Measurements from ENCODE around the gene TPP1.

DNA sequence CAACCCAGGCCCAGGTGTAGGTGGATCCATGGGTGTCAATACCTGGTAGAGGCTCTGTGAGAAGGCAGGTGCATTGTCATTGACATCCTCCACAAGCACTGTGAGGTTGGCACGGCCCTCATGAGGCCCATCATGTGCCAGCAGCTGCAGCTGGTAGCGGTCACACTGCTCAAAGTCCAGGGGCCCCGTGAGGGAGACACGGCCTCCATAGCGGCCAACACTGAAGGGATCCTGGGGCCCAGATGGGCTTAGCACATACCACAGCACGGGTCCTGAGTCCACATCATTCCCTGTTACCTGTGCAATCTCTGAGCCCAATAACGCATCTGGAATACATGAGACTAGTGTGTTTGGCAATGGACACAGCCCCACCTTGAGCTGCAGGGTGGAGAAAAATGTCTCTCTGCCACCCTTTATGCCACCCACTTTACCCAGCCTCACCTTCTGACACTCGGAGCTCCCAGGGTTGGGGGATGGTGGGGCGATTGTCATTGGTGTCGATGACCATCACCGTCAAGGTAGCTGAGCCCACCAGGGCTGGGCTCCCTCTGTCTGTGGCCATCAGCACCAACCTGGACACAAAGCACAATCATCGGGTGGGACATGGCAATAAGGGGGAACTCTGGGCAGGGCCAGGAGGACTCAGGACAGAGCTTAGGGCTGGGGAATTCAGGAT, 6.1 kb upstream of the TPP1 start:
- TF ChIP-seq POLR2A (IDR thresholded peaks at IDR 0.05) (no peak), EP300 (IDR thresholded peaks at IDR 0.05) (no peak), CTCF (IDR thresholded peaks at IDR 0.05) (no peak)
